ENCODE results near the gene PHACTR1. TPM values are rescaled to one million over a fixed set of nuclear protein-coding genes. Genes with fewer than 3 reads are reported as not detected.

PHACTR1 gene
- total RNA-seq, 2 experiments from 2014 or later: 1.3 to 2.3 TPM

DNA sequence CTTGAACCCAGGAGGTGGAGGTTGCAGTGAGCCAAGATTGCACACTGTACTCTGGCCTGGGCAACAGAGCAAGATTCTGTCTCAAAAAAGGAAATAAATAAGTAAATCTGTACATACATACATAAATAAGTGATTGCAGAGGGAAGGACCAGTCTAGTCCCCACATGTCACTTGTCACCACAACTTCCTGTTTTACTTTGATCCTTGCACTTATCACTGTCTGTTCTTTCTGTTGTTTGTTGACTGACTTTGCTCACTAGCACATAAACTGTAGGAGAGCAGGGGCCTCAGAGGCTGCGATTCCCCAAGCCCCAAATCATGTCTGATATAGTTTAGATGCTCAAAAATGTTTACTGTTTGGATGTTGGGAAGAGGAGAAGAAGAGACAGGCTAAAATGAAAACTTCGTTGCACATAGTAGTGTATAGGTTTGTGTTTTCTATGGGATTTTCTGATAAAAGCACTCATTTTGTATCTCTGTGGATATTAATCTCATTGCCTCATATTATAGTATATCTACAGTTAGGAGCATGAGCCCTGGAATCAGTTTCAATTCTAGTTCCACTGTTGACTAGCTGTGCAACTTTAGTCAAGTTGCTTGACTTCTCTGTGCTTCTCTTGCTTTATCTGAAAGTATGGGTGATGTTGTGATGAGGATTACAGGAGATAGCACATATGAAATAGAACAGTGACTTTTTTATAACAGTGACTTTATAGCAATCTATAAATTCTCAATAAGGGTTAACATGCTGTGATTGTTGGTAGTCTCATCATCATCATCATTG is 446.8 kb downstream of the PHACTR1 start:
- no peak overlapping the region for H3K4me3 Mint-ChIP-seq
- no peaks in the 10 kb centered on the region for H3K36me3 Mint-ChIP-seq (ENCODE audit: low read depth)
- TF ChIP-seq, protein P1, sequence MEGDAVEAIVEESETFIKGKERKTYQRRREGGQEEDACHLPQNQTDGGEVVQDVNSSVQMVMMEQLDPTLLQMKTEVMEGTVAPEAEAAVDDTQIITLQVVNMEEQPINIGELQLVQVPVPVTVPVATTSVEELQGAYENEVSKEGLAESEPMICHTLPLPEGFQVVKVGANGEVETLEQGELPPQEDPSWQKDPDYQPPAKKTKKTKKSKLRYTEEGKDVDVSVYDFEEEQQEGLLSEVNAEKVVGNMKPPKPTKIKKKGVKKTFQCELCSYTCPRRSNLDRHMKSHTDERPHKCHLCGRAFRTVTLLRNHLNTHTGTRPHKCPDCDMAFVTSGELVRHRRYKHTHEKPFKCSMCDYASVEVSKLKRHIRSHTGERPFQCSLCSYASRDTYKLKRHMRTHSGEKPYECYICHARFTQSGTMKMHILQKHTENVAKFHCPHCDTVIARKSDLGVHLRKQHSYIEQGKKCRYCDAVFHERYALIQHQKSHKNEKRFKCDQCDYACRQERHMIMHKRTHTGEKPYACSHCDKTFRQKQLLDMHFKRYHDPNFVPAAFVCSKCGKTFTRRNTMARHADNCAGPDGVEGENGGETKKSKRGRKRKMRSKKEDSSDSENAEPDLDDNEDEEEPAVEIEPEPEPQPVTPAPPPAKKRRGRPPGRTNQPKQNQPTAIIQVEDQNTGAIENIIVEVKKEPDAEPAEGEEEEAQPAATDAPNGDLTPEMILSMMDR (IDR thresholded peaks at IDR 0.05): no peak
- no peak overlapping the region for H3K4me3 ChIP-seq (ENCODE audit: low read length)
- H3K27me3 ChIP-seq (ENCODE audit: control insufficient read depth in 1 of 2, insufficient read depth in 2 of 2, low read length in 2 of 2): peaks cover 0 to under 1% of the 10 kb centered on the region in 2 experiments
- no peaks in the 10 kb centered on the region for H3K9me3 Mint-ChIP-seq
- POLR2A ChIA-PET: no interaction called here
- no peak overlapping the region for H3K27ac Mint-ChIP-seq
- H3K27me3 Mint-ChIP-seq: peaks cover 7% of the 10 kb centered on the region
- CTCF ChIA-PET: no interaction called here
- H3K4me1 ChIP-seq (ENCODE audit: insufficient read depth, low read length): peaks cover 2% of the 10 kb centered on the region
- intact Hi-C loops (cut with DNase I, micrococcal nuclease): no loop called here
- no peaks in the 10 kb centered on the region for H3K36me3 ChIP-seq (ENCODE audit: insufficient read depth, low read length)
- peaks cover 6% of the 10 kb centered on the region for H3K4me1 Mint-ChIP-seq (ENCODE audit: low read depth)
- ATAC-seq (ENCODE audit: poor library complexity): no peak
- DNase-seq: no peak
- H3K9me3 ChIP-seq (ENCODE audit: control insufficient read depth in 1 of 2, insufficient read depth in 1 of 2, low read length in 2 of 2): no peaks in the 10 kb centered on the region
- H3K27ac ChIP-seq (ENCODE audit: low read depth in 1 of 2, low read length in 2 of 2): no peak overlapping the region

- ATAC-seq (ENCODE audit: poor library complexity) (no peak), DNase-seq (no peak)
- H3K9me3 ChIP-seq (ENCODE audit: control insufficient read depth in 1 of 2, insufficient read depth in 1 of 2, low read length in 2 of 2): no peaks in the 10 kb centered on the region
- peaks cover 6% of the 10 kb centered on the region for H3K4me1 Mint-ChIP-seq (ENCODE audit: low read depth)
- TF ChIP-seq, protein P1 (IDR thresholded peaks at IDR 0.05): no peak
- intact Hi-C loops (cut with DNase I, micrococcal nuclease): no loop called here
- no peak overlapping the region for H3K27ac Mint-ChIP-seq
- no peak overlapping the region for H3K27ac ChIP-seq (ENCODE audit: low read depth in 1 of 2, low read length in 2 of 2)
- no peak overlapping the region for H3K4me3 Mint-ChIP-seq
- POLR2A ChIA-PET: no interaction called here
- H3K4me1 ChIP-seq (ENCODE audit: insufficient read depth, low read length): peaks cover 2% of the 10 kb centered on the region
- peaks cover 13% of the 10 kb centered on the region for H3K27me3 Mint-ChIP-seq
- H3K36me3 Mint-ChIP-seq (ENCODE audit: low read depth): no peaks in the 10 kb centered on the region
- no peaks in the 10 kb centered on the region for H3K36me3 ChIP-seq (ENCODE audit: insufficient read depth, low read length)
- no peak overlapping the region for H3K4me3 ChIP-seq (ENCODE audit: low read length)
- peaks cover 0 to 3% of the 10 kb centered on the region in 2 experiments for H3K27me3 ChIP-seq (ENCODE audit: control insufficient read depth in 1 of 2, insufficient read depth in 2 of 2, low read length in 2 of 2)
- H3K9me3 Mint-ChIP-seq: no peaks in the 10 kb centered on the region
- CTCF ChIA-PET: no interaction called here
Observed at GRCh38 chr6:13164291-13164690, 447.7 kb downstream of the PHACTR1 start.

GRCh38 chr6:13165502-13166172 is 449.1 kb downstream of the PHACTR1 start:
- CTCF ChIA-PET: no interaction called here

More at GRCh38 chr6:13165502-13166172, 449.1 kb downstream of the PHACTR1 start:
- intact Hi-C loops (cut with DNase I, micrococcal nuclease): no loop called here
- H3K27ac Mint-ChIP-seq: no peak overlapping the region
- peaks cover 6% of the 10 kb centered on the region for H3K4me1 Mint-ChIP-seq (ENCODE audit: low read depth)
- peaks cover 2% of the 10 kb centered on the region for H3K4me1 ChIP-seq (ENCODE audit: insufficient read depth, low read length)
- H3K27ac ChIP-seq (ENCODE audit: low read depth in 1 of 2, low read length in 2 of 2): no peak overlapping the region
- no peaks in the 10 kb centered on the region for H3K36me3 ChIP-seq (ENCODE audit: insufficient read depth, low read length)
- H3K9me3 Mint-ChIP-seq: no peaks in the 10 kb centered on the region
- TF ChIP-seq, protein P1 (IDR thresholded peaks at IDR 0.05): no peak
- POLR2A ChIA-PET: no interaction called here
- peaks cover 13% of the 10 kb centered on the region for H3K27me3 Mint-ChIP-seq
- H3K36me3 Mint-ChIP-seq (ENCODE audit: low read depth): no peaks in the 10 kb centered on the region
- no peak overlapping the region for H3K4me3 Mint-ChIP-seq
- peaks cover 0 to 3% of the 10 kb centered on the region in 2 experiments for H3K27me3 ChIP-seq (ENCODE audit: control insufficient read depth in 1 of 2, insufficient read depth in 2 of 2, low read length in 2 of 2)
- no peaks in the 10 kb centered on the region for H3K9me3 ChIP-seq (ENCODE audit: control insufficient read depth in 1 of 2, insufficient read depth in 1 of 2, low read length in 2 of 2)
- no peak for ATAC-seq (ENCODE audit: poor library complexity)
- H3K4me3 ChIP-seq (ENCODE audit: low read length): no peak overlapping the region
- no peak for DNase-seq

Data from CD4-positive, alpha-beta T cell (primary cell).